Measurements from ENCODE around the gene CTNNA3. TPM values are rescaled to one million over a fixed set of nuclear protein-coding genes. Genes with fewer than 3 reads are reported as not detected.

The CTNNA3 gene
- total RNA-seq, 2 donors from 2014 or later: 3.2 to 7.2 TPM

GRCh38 chr10:66252986-66253385 lies 1443.0 kb downstream of the CTNNA3 start:
- TF ChIP-seq, protein P1, sequence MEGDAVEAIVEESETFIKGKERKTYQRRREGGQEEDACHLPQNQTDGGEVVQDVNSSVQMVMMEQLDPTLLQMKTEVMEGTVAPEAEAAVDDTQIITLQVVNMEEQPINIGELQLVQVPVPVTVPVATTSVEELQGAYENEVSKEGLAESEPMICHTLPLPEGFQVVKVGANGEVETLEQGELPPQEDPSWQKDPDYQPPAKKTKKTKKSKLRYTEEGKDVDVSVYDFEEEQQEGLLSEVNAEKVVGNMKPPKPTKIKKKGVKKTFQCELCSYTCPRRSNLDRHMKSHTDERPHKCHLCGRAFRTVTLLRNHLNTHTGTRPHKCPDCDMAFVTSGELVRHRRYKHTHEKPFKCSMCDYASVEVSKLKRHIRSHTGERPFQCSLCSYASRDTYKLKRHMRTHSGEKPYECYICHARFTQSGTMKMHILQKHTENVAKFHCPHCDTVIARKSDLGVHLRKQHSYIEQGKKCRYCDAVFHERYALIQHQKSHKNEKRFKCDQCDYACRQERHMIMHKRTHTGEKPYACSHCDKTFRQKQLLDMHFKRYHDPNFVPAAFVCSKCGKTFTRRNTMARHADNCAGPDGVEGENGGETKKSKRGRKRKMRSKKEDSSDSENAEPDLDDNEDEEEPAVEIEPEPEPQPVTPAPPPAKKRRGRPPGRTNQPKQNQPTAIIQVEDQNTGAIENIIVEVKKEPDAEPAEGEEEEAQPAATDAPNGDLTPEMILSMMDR (conservative IDR thresholded peaks at IDR 0.05): no peak
- Mint-ChIP-seq H3K27me3 (ENCODE audit: insufficient read depth) (peaks cover 2% of the 10 kb centered on the region), H3K27ac (no peak overlapping the region), H3K36me3 (ENCODE audit: low read depth) (no peaks in the 10 kb centered on the region), H3K4me1 (peaks cover 3% of the 10 kb centered on the region), H3K4me3 (no peak overlapping the region), H3K9me3 (peaks cover 12% of the 10 kb centered on the region)
- Histone ChIP-seq H3K36me3 (ENCODE audit: control insufficient read depth, insufficient read depth, low read length) (no peaks in the 10 kb centered on the region), H3K9ac (ENCODE audit: extremely low read depth, low read length, poor library complexity, severe bottlenecking) (no peak overlapping the region), H3K4me1 (ENCODE audit: control insufficient read depth, insufficient read depth, low read length) (peaks cover 1% of the 10 kb centered on the region), H3K27ac (ENCODE audit: low read depth, low read length) (no peak overlapping the region), H3K27me3 (ENCODE audit: control insufficient read depth, insufficient read depth, low read length, poor library complexity, severe bottlenecking) (no peaks in the 10 kb centered on the region), H3K4me3 (ENCODE audit: low read length) (no peak overlapping the region), H3K9me3 (ENCODE audit: control insufficient read depth, low read length) (peaks cover 20% of the 10 kb centered on the region)
- DNase-seq: no peak

GRCh38 chr10:66246177-66246576 lies 1449.8 kb downstream of the CTNNA3 start:
- Mint-ChIP-seq H3K4me1 (peaks cover 12% of the 10 kb centered on the region), H3K4me3 (no peak overlapping the region), H3K36me3 (ENCODE audit: low read depth) (peaks cover 3% of the 10 kb centered on the region), H3K27me3 (ENCODE audit: insufficient read depth) (no peaks in the 10 kb centered on the region), H3K27ac (no peak overlapping the region), H3K9me3 (peaks cover 20% of the 10 kb centered on the region)
- Histone ChIP-seq H3K27ac (ENCODE audit: low read depth, low read length) (no peak overlapping the region), H3K4me3 (ENCODE audit: low read length) (no peak overlapping the region), H3K36me3 (ENCODE audit: control insufficient read depth, insufficient read depth, low read length) (no peaks in the 10 kb centered on the region), H3K4me1 (ENCODE audit: control insufficient read depth, insufficient read depth, low read length) (peaks cover 8% of the 10 kb centered on the region), H3K27me3 (ENCODE audit: control insufficient read depth, insufficient read depth, low read length, poor library complexity, severe bottlenecking) (no peaks in the 10 kb centered on the region), H3K9ac (ENCODE audit: extremely low read depth, low read length, poor library complexity, severe bottlenecking) (no peak overlapping the region), H3K9me3 (ENCODE audit: control insufficient read depth, low read length) (peaks cover 25% of the 10 kb centered on the region)
- WGBS, 2 experiments (ENCODE audit: insufficient coverage in 1 of 2, insufficient read length in 1 of 2): 96% methylated on average over 1 of the region's 1 CpG; no CpG with 5 or more reads in 1 of the 2 experiments
- DNase-seq: no peak
- TF ChIP-seq, protein P1 (conservative IDR thresholded peaks at IDR 0.05): no peak

DNA sequence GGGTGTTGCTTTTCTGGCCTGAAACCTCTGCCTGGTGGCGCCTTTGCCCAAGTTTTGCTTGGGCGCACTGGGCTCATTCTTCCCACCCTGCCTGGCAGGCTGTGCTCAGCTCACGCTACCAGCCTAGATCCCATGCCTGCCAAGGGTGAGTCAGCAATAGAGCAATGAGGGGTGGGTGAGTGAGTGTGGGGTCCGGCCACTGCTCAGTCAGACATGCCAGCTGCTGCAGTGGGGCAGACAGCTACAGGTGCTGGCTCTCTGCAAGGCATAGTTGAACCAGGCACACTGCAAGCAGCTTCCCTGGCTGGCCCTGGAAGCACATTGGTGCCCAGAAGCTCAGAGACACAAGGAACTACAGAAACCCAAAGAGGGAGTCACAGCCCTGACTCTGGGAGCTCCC lies 1451.0 kb downstream of the CTNNA3 start:
- peaks cover 20% of the 10 kb centered on the region for H3K9me3 Mint-ChIP-seq
- H3K9ac ChIP-seq (ENCODE audit: extremely low read depth, low read length, poor library complexity, severe bottlenecking): no peak overlapping the region
- H3K27me3 ChIP-seq (ENCODE audit: control insufficient read depth, insufficient read depth, low read length, poor library complexity, severe bottlenecking): no peaks in the 10 kb centered on the region
- H3K4me3 Mint-ChIP-seq: no peak overlapping the region
- peaks cover 12% of the 10 kb centered on the region for H3K4me1 Mint-ChIP-seq
- no peak overlapping the region for H3K4me3 ChIP-seq (ENCODE audit: low read length)
- H3K36me3 Mint-ChIP-seq (ENCODE audit: low read depth): peaks cover 3% of the 10 kb centered on the region
- 93% methylated on average over 4 of the region's 4 CpGs; no CpG with 5 or more reads in 1 of the 2 experiments for WGBS, 2 experiments (ENCODE audit: insufficient coverage in 1 of 2, insufficient read length in 1 of 2)
- TF ChIP-seq, protein P1 (conservative IDR thresholded peaks at IDR 0.05): no peak
- H3K27ac Mint-ChIP-seq: no peak overlapping the region
- no peaks in the 10 kb centered on the region for H3K36me3 ChIP-seq (ENCODE audit: control insufficient read depth, insufficient read depth, low read length)
- peaks cover 8% of the 10 kb centered on the region for H3K4me1 ChIP-seq (ENCODE audit: control insufficient read depth, insufficient read depth, low read length)
- peaks cover 24% of the 10 kb centered on the region for H3K9me3 ChIP-seq (ENCODE audit: control insufficient read depth, low read length)
- no peak for DNase-seq
- H3K27ac ChIP-seq (ENCODE audit: low read depth, low read length): no peak overlapping the region
- H3K27me3 Mint-ChIP-seq (ENCODE audit: insufficient read depth): no peaks in the 10 kb centered on the region
